HEK293 (cell line): ENCODE results near the gene PGP.

Source experiments
- CTCF ChIA-PET: fragments of 350-600 bp; formaldehyde crosslinking; extraction: SDS; loops from one replicate; lab custom pipeline; 2021; ENCODE audit warnings: antibody characterized with exemption; lab: Yijun Ruan, JAX
- POLR2A ChIA-PET: fragments of 300-600 bp; formaldehyde crosslinking; extraction: SDS; loops from one replicate; lab custom pipeline; 2020; ENCODE audit warnings: antibody characterized with exemption, inconsistent platforms; lab: Yijun Ruan, JAX
- H3K27ac ChIP-seq: fragments of 200-500 bp; sonication (Bioruptor generic); 2 replicates; pipeline ENCODE4 v1.5.1; 2014; ENCODE audit warnings: low read depth, low read length, control low read depth, inconsistent platforms; ENCODE audit errors: extremely low read depth
- H3K36me3 ChIP-seq, 2 experiments: fragments of 200-500 bp in 1 of 2; sonication (Bioruptor generic) in 1 of 2; 1 replicate in 1 of 2; 2 replicates in 1 of 2; pipeline ENCODE4 v1.5.1; 2014 to 2017; ENCODE audit warnings: inconsistent platforms in 2 of 2, low read length in 2 of 2; ENCODE audit not compliant: control insufficient read depth in 2 of 2, insufficient read depth in 1 of 2
- H3K4me1 ChIP-seq: fragments of 200-500 bp; sonication (Bioruptor generic); 2 replicates; pipeline ENCODE4 v1.5.1; 2014; ENCODE audit warnings: mild to moderate bottlenecking, low read length, inconsistent platforms; ENCODE audit not compliant: control insufficient read depth, insufficient read depth
- H3K4me3 ChIP-seq: 2 replicates; pipeline ENCODE4 v1.5.1; 2011; ENCODE audit warnings: low read depth, mild to moderate bottlenecking, control low read depth, low read length, moderate library complexity
- H3K9me3 ChIP-seq: fragments of 200-500 bp; sonication (Bioruptor generic); 2 replicates; pipeline ENCODE4 v1.5.1; 2014; ENCODE audit warnings: low read depth, low read length, inconsistent platforms; ENCODE audit not compliant: control insufficient read depth, insufficient read depth
- CTCF ChIP-seq: fragments of 450-650 bp; formaldehyde crosslinking; IDR thresholded peaks from 2 replicates; pipeline ENCODE4 v1.5.1; 2016; ENCODE audit warnings: missing biosample characterization, missing genetic modification characterization
- EGR2 ChIP-seq: fragments of 450-650 bp; formaldehyde crosslinking; IDR thresholded peaks from 2 replicates; pipeline ENCODE4 v1.5.1; 2016; ENCODE audit warnings: low read depth, missing biosample characterization, missing genetic modification characterization
- FEZF1 ChIP-seq: fragments of 450-650 bp; formaldehyde crosslinking; IDR thresholded peaks from 2 replicates; pipeline ENCODE4 v1.5.1; 2016; ENCODE audit warnings: missing biosample characterization, missing genetic modification characterization
- GLI4 ChIP-seq: fragments of 450-650 bp; formaldehyde crosslinking; IDR thresholded peaks from 2 replicates; pipeline ENCODE4 v1.5.1; 2016; ENCODE audit warnings: missing biosample characterization, missing genetic modification characterization
- PRDM6 ChIP-seq: fragments of 450-650 bp; formaldehyde crosslinking; IDR thresholded peaks from 2 replicates; pipeline ENCODE4 v1.5.1; 2017; ENCODE audit warnings: missing biosample characterization, missing genetic modification characterization
- SALL2 ChIP-seq: fragments of 450-650 bp; formaldehyde crosslinking; IDR thresholded peaks from 2 replicates; pipeline ENCODE4 v1.5.0; 2017; ENCODE audit warnings: missing biosample characterization, mild to moderate bottlenecking, missing genetic modification characterization, borderline replicate concordance
- SP2 ChIP-seq: fragments of 450-650 bp; formaldehyde crosslinking; IDR thresholded peaks from 2 replicates; pipeline ENCODE4 v1.5.1; 2016; ENCODE audit warnings: missing biosample characterization, missing genetic modification characterization
- SP3 ChIP-seq: fragments of 450-650 bp; formaldehyde crosslinking; IDR thresholded peaks from 2 replicates; pipeline ENCODE4 v1.5.1; 2016; ENCODE audit warnings: missing biosample characterization, missing genetic modification characterization
- ZBTB1 ChIP-seq: fragments of 450-650 bp; formaldehyde crosslinking; IDR thresholded peaks from 2 replicates; pipeline ENCODE4 v1.5.1; 2016; ENCODE audit warnings: missing biosample characterization, missing genetic modification characterization
- ZBTB10 ChIP-seq: fragments of 450-650 bp; formaldehyde crosslinking; IDR thresholded peaks from 2 replicates; pipeline ENCODE4 v1.5.1; 2016; ENCODE audit warnings: missing biosample characterization, missing genetic modification characterization
- ZBTB20 ChIP-seq: fragments of 450-650 bp; formaldehyde crosslinking; IDR thresholded peaks from 2 replicates; pipeline ENCODE4 v1.5.1; 2016; ENCODE audit warnings: missing biosample characterization, missing genetic modification characterization
- ZFHX2 ChIP-seq: fragments of 450-650 bp; formaldehyde crosslinking; conservative IDR thresholded peaks from 2 replicates; pipeline ENCODE4 v1.5.1; 2016; ENCODE audit warnings: missing biosample characterization, missing genetic modification characterization
- ZNF146 ChIP-seq: fragments of 450-650 bp; formaldehyde crosslinking; IDR thresholded peaks from 2 replicates; pipeline ENCODE4 v1.5.1; 2016; ENCODE audit warnings: missing biosample characterization, missing genetic modification characterization
- ZNF174 ChIP-seq: fragments of 450-650 bp; formaldehyde crosslinking; IDR thresholded peaks from 2 replicates; pipeline ENCODE4 v1.5.0; 2017; ENCODE audit warnings: missing biosample characterization, mild to moderate bottlenecking, missing genetic modification characterization
- ZNF302 ChIP-seq: fragments of 450-650 bp; formaldehyde crosslinking; IDR thresholded peaks from 2 replicates; pipeline ENCODE4 v1.5.1; 2016; ENCODE audit warnings: missing biosample characterization, missing genetic modification characterization, low read depth
- ZNF426 ChIP-seq: fragments of 450-650 bp; formaldehyde crosslinking; IDR thresholded peaks from 2 replicates; pipeline ENCODE4 v1.5.1; 2017; ENCODE audit warnings: missing biosample characterization, missing genetic modification characterization, mild to moderate bottlenecking, inconsistent platforms, moderate library complexity
- ZNF530 ChIP-seq: fragments of 450-650 bp; formaldehyde crosslinking; IDR thresholded peaks from 2 replicates; pipeline ENCODE4 v1.5.1; 2016; ENCODE audit warnings: low read depth, missing biosample characterization, missing genetic modification characterization
- ZNF558 ChIP-seq: fragments of 450-650 bp; formaldehyde crosslinking; IDR thresholded peaks from 2 replicates; pipeline ENCODE4 v1.5.1; 2016; ENCODE audit warnings: missing biosample characterization, missing genetic modification characterization
- ZNF776 ChIP-seq: fragments of 450-650 bp; formaldehyde crosslinking; IDR thresholded peaks from 2 replicates; pipeline ENCODE4 v1.5.0; 2017; ENCODE audit warnings: missing biosample characterization, missing genetic modification characterization, borderline replicate concordance
- ZNF791 ChIP-seq: fragments of 450-650 bp; formaldehyde crosslinking; IDR thresholded peaks from 2 replicates; pipeline ENCODE4 v1.5.1; 2016; ENCODE audit warnings: missing biosample characterization, missing genetic modification characterization

PGP gene

GRCh38 chr16:2231016-2231931, 16.6 kb upstream of the PGP start (continued):
- TF ChIP-seq ZBTB10 (tag by site-specific recombination) (no peak), ZNF146 (tag by site-specific recombination) (no peak), CTCF (tag by site-specific recombination) (no peak), FEZF1 (tag by site-specific recombination) (peak; percentile 51; the same call in 1 of the 2 replicates)
- TF ChIP-seq, all 188 proteins: peak for 10

- ChIA-PET POLR2A (interaction anchor here (0.7 to 1.1 kb wide), 3 partner anchors 81 to 271 kb away, joined by 3 to 5 read pairs (median 3); partner anchors contain the start of gene TEDC2), CTCF (interaction anchor here (0.6 kb wide), 1 partner anchor 16 kb away, joined by 7 read pairs; the partner anchor contains the start of gene PGP)
- Histone ChIP-seq H3K4me3 (no peak overlapping the region), H3K36me3 (peaks cover 0 to 89% of the 10 kb centered on the region in 2 experiments; a peak in 2 of 3 replicates), H3K4me1 (no peaks in the 10 kb centered on the region), H3K27ac (no peak overlapping the region), H3K9me3 (no peaks in the 10 kb centered on the region)
- TF ChIP-seq ZBTB20, result no peak
- peak; percentile 29 for TF ChIP-seq SP2 (tag by site-specific recombination)
- TF ChIP-seq SP3 (tag by site-specific recombination), result no peak
- TF ChIP-seq EGR2 (tag by site-specific recombination), result peak; percentile 62; the same call in 1 of the 2 replicates
- TF ChIP-seq PRDM6 (tag by site-specific recombination), result no peak
- no peak for TF ChIP-seq ZNF174 (tag by site-specific recombination)
- no peak for TF ChIP-seq ZBTB1
- no peak for TF ChIP-seq SALL2 (tag by site-specific recombination)
- TF ChIP-seq ZNF558 (tag by site-specific recombination), result no peak
- no peak for TF ChIP-seq ZNF302 (tag by site-specific recombination)
- no peak for TF ChIP-seq ZNF791 (tag by site-specific recombination)
- peak; percentile 51 for TF ChIP-seq ZFHX2
- TF ChIP-seq GLI4 (tag by site-specific recombination), result no peak
- TF ChIP-seq ZNF530 (tag by site-specific recombination), result no peak
- no peak for TF ChIP-seq ZNF776 (tag by site-specific recombination)
- no peak for TF ChIP-seq ZNF426 (tag by site-specific recombination)
These were observed 15.7 kb upstream of the PGP start for GRCh38 chr16:2230376-2230775.
